Measurements from ENCODE around the gene ARF1.

- no peak for TF ChIP-seq POLR2A (IDR thresholded peaks at IDR 0.05; ENCODE audit: low read depth, low read length)
- no peak for TF ChIP-seq POLR2AphosphoS5 (IDR thresholded peaks at IDR 0.05; ENCODE audit: low read depth, low read length)
- no peak for TF ChIP-seq TAF1 (IDR thresholded peaks at IDR 0.05; ENCODE audit: borderline replicate concordance, low read depth, low read length)
Measured at GRCh38 chr1:228070851-228071250, 11.7 kb upstream of the ARF1 start.

Measured in GM12892 (cell line).